HepG2 (cell line): ENCODE results near the gene GYPC. TPM values are rescaled to one million over a fixed set of nuclear protein-coding genes. Genes with fewer than 3 reads are reported as not detected.

ENCODE experiments used
- ATAC-seq: fragments of 200-7000 bp; cut with Tn5 transposase; 3 replicates; pipeline ENCODE4 v1.9.1; 2020; ENCODE audit warnings: mild to moderate bottlenecking, moderate library complexity
- BruUV-seq: library from RNA; stranded (reverse); fragments of 400-500 nt; replicated peaks from 2 replicates; lab custom pipeline; 2021; lab: Mats Ljungman, UMichigan
- CTCF ChIA-PET: fragments of 300-600 bp; formaldehyde crosslinking; extraction: SDS; loops from one replicate; lab custom pipeline; 2021; ENCODE audit warnings: low total read pairs, inconsistent platforms, low intra/inter-chr PET ratio; lab: Yijun Ruan, JAX
- POLR2A ChIA-PET: fragments of 350-600 bp; sonication (Branson Sonifier 250); formaldehyde crosslinking; loops from one replicate; lab custom pipeline; 2020; ENCODE audit warnings: antibody characterized with exemption, inconsistent platforms; lab: Yijun Ruan, JAX
- DNase-seq: peaks from one replicate; pipeline ENCODE4 v3.0.0-alpha.2; 2015; ENCODE audit warnings: low spot score
- FAIRE-seq: peaks from 3 replicates; lab custom pipeline; 2011; peaks lifted over from hg19 to GRCh38; lab: Jason Lieb, UNC
- H2AFZ ChIP-seq: one replicate; pipeline ENCODE4 v1.6.1; 2011; ENCODE audit warnings: low read length, inconsistent platforms
- H3K27ac ChIP-seq: fragments of 300-600 bp; 3 replicates; pipeline ENCODE4 v1.8.0; 2011; ENCODE audit warnings: mixed run types, mild to moderate bottlenecking, mixed read lengths, low read length, inconsistent platforms; ENCODE audit not compliant: insufficient read depth; ENCODE audit errors: extremely low read length
- H3K27me3 ChIP-seq, 2 experiments: fragments of 200-600 bp in 1 of 2; 2 replicates in 1 of 2; 3 replicates in 1 of 2; pipeline versions ENCODE4 v1.6.0 to v1.8.0; 2011; ENCODE audit warnings: low read length in 2 of 2, mild to moderate bottlenecking in 2 of 2, moderate library complexity in 2 of 2, inconsistent platforms in 1 of 2; ENCODE audit not compliant: insufficient read depth in 2 of 2, control insufficient read depth in 1 of 2
- H3K36me3 ChIP-seq, 2 experiments: fragments of 200-600 bp in 1 of 2; replicated peaks in 1 of 2; 2 replicates in 1 of 2; 3 replicates in 1 of 2; pipeline versions ENCODE4 v1.5.1 to v1.8.0; 2011; ENCODE audit warnings: low read length in 2 of 2, inconsistent platforms in 1 of 2; ENCODE audit not compliant: insufficient read depth in 2 of 2, control insufficient read depth in 1 of 2
- H3K4me1 ChIP-seq: 2 replicates; pipeline ENCODE4 v1.5.1; 2012; ENCODE audit warnings: low read length, inconsistent platforms; ENCODE audit not compliant: insufficient read depth
- H3K4me2 ChIP-seq: 2 replicates; pipeline ENCODE4 v1.6.0; 2011; ENCODE audit warnings: low read depth, low read length, inconsistent platforms
- H3K4me3 ChIP-seq, 3 experiments: fragments of 200-600 bp in 1 of 3; sonication (generic), shearing (Covaris generic) in 1 of 3; replicated peaks in 1 of 3; 2 replicates each; pipeline ENCODE4 v1.5.1; 2011 to 2016; ENCODE audit warnings: low read length in 3 of 3, inconsistent platforms in 2 of 3, low read depth in 2 of 3, mild to moderate bottlenecking in 2 of 3, control low read depth in 1 of 3, mixed read lengths in 1 of 3; ENCODE audit not compliant: insufficient read depth in 1 of 3
- H3K79me2 ChIP-seq: one replicate; pipeline ENCODE4 v1.6.1; 2011; ENCODE audit warnings: low read length, inconsistent platforms; ENCODE audit not compliant: insufficient read depth
- H3K9ac ChIP-seq: 2 replicates; pipeline ENCODE4 v1.6.0; 2011; ENCODE audit warnings: mild to moderate bottlenecking, low read depth, low read length, inconsistent platforms; ENCODE audit not compliant: insufficient read depth
- H3K9me3 ChIP-seq: 2 replicates; pipeline ENCODE4 v1.5.1; 2012; ENCODE audit warnings: mild to moderate bottlenecking, low read length
- H4K20me1 ChIP-seq: 2 replicates; pipeline ENCODE4 v1.6.0; 2011; ENCODE audit warnings: inconsistent platforms, mild to moderate bottlenecking, low read length, moderate library complexity; ENCODE audit not compliant: insufficient read depth
- MATR3 ChIP-seq: sonication (generic); formaldehyde crosslinking; IDR thresholded peaks from 2 replicates; pipeline ENCODE4 v1.4.0; 2020; ENCODE audit warnings: missing genetic modification reagents
- PCBP2 ChIP-seq: fragments of 200-400 bp; formaldehyde crosslinking; optimal IDR thresholded peaks from 2 replicates; pipeline ENCODE3; 2018; ENCODE audit warnings: low read length, low read depth; ENCODE audit not compliant: poor library complexity, severe bottlenecking
- ZBTB40 ChIP-seq, 2 experiments: fragments of 450-650 bp in 1 of 2; sonication (generic) in 1 of 2; formaldehyde crosslinking in 1 of 2; IDR thresholded peaks; 2 replicates each; pipeline versions ENCODE4 v1.6.1 to v1.8.0; 2016 to 2022; ENCODE audit warnings: antibody characterized with exemption in 1 of 2, mild to moderate bottlenecking in 1 of 2, missing genetic modification reagents in 1 of 2
- WGBS: methylation state at CpG from one replicate; pipeline ENCODE4 v1.1.6; 2017; ENCODE audit warnings: low lambda C conversion rate; 5-methylcytosine and 5-hydroxymethylcytosine counted together
- in situ Hi-C: cut with HindIII; loops from 2 replicates; pipeline ENCODE4 v1.10.0; 2017; ENCODE audit warnings: low pct_unique_long_range_greater_than_20kb; ENCODE audit not compliant: extremely low pct_ligation_motif_present
- intact Hi-C: fragments of 100-400 bp; cut with micrococcal nuclease; formaldehyde crosslinking; loops from one replicate; pipeline ENCODE4 v1.10.0; 2022; ENCODE audit not compliant: unreplicated experiment
- polyA plus RNA-seq, 8 experiments: library from polyadenylated mRNA; depleted of rRNA in 3 of 8; stranded (reverse) in 7 of 8; unstranded in 1 of 8; fragments of >200 nt; fragmentation: Illumina TruSeq in 4 of 8; extraction: Trizol in 4 of 8; gene quantifications; 2 replicates each; pipeline versions ENCODE4 v1.2.1 to v1.2.3, GENCODE V29; 2011 to 2016; ENCODE audit warnings: low read depth in 4 of 8, missing spikeins in 1 of 8, mixed read lengths in 1 of 8; ENCODE audit not compliant: insufficient read depth in 1 of 8
- total RNA-seq, 5 experiments: library from RNA; depleted of rRNA; stranded (reverse); fragments of >200 nt; fragmentation: Illumina TruSeq; extraction: Trizol; gene quantifications; 2 replicates each; pipeline ENCODE4 v1.2.3, GENCODE V29; 2016; ENCODE audit warnings: low read depth in 1 of 5

Gene GYPC
- total and polyA plus RNA-seq, 2 of the 13 experiments (the other 11 are each of a cell fraction or from before 2014, with no cell fraction given): not detected

- Histone ChIP-seq H3K4me1 (no peaks in the 10 kb centered on the region), H3K36me3 (no peaks in the 10 kb centered on the region), H3K4me2 (no peak overlapping the region), H3K79me2 (no peaks in the 10 kb centered on the region), H2AFZ (no peak overlapping the region), H3K4me3 (no peak overlapping the region), H3K27ac (no peak overlapping the region), H3K9ac (no peak overlapping the region), H4K20me1 (no peaks in the 10 kb centered on the region), H3K9me3 (no peaks in the 10 kb centered on the region), H3K27me3 (no peaks in the 10 kb centered on the region; a peak in 1 of 5 replicates)
- FAIRE-seq: no peak
- DNase-seq: no peak
- no TSS peak for BruUV-seq
- TF ChIP-seq ZBTB40 (IDR thresholded peaks at IDR 0.05): no peak
- no peak for TF ChIP-seq ZBTB40 (CRISPR knock-in tag; IDR thresholded peaks at IDR 0.05)
- no peak for TF ChIP-seq PCBP2
- no peak for TF ChIP-seq MATR3
- intact Hi-C loops: no loop called here
- in situ Hi-C loops: no loop called here
- CTCF ChIA-PET: no interaction called here
- 0% methylated on average over 2 of the region's 2 CpGs for WGBS
- POLR2A ChIA-PET: no interaction called here
- ATAC-seq: no peak
Measured at GRCh38 chr2:126700677-126701076, 44.7 kb downstream of the GYPC start.
